ENCODE measurements around the gene MNDA.

The MNDA gene

GRCh38 chr1:158801396-158801795, 29.8 kb upstream of the MNDA start:
- no peak overlapping the region for H3K9ac ChIP-seq (ENCODE audit: low read depth, low read length, poor library complexity, severe bottlenecking)
- no peak overlapping the region for H3K4me2 ChIP-seq (ENCODE audit: low read depth, low read length, poor library complexity, severe bottlenecking)
- no peak overlapping the region for H3K4me3 ChIP-seq (ENCODE audit: low read length, poor library complexity, severe bottlenecking)
- H2AFZ ChIP-seq (ENCODE audit: low read length): no peak overlapping the region
- TF ChIP-seq EZH2phosphoT487 (IDR thresholded peaks at IDR 0.05; ENCODE audit: borderline replicate concordance) (no peak), CTCF (conservative IDR thresholded peaks at IDR 0.05; ENCODE audit: low read length) (no peak)
- no peaks in the 10 kb centered on the region for H3K9me2 ChIP-seq (replicated peaks; ENCODE audit: low read depth, low read length)
- H3K27me3 ChIP-seq (ENCODE audit: insufficient read depth, low read length, poor library complexity, severe bottlenecking): no peaks in the 10 kb centered on the region
- no peaks in the 10 kb centered on the region for H3K36me3 ChIP-seq (ENCODE audit: insufficient read depth, low read length)
- no peaks in the 10 kb centered on the region for H3F3A ChIP-seq (ENCODE audit: low read depth)
- no peaks in the 10 kb centered on the region for H4K20me1 ChIP-seq (ENCODE audit: insufficient read depth, low read length, poor library complexity, severe bottlenecking)
- H3K4me1 ChIP-seq (ENCODE audit: insufficient read depth, low read length, poor library complexity, severe bottlenecking): no peaks in the 10 kb centered on the region
- no peaks in the 10 kb centered on the region for H3K79me2 ChIP-seq (ENCODE audit: insufficient read depth, low read length)
- no peaks in the 10 kb centered on the region for H3K9me3 ChIP-seq (ENCODE audit: insufficient read depth, low read depth, low read length)

- no peaks in the 10 kb centered on the region for H3K9me2 ChIP-seq (replicated peaks; ENCODE audit: low read depth, low read length)
- no peaks in the 10 kb centered on the region for H3F3A ChIP-seq (ENCODE audit: low read depth)
- H3K9me3 ChIP-seq (ENCODE audit: insufficient read depth, low read depth, low read length): no peaks in the 10 kb centered on the region
- H3K36me3 ChIP-seq (ENCODE audit: insufficient read depth, low read length): no peaks in the 10 kb centered on the region
- H3K9ac ChIP-seq (ENCODE audit: low read depth, low read length, poor library complexity, severe bottlenecking): no peak overlapping the region
- H3K79me2 ChIP-seq (ENCODE audit: insufficient read depth, low read length): no peaks in the 10 kb centered on the region
- no peak for TF ChIP-seq EZH2phosphoT487 (IDR thresholded peaks at IDR 0.05; ENCODE audit: borderline replicate concordance)
- no peak for TF ChIP-seq CTCF (conservative IDR thresholded peaks at IDR 0.05; ENCODE audit: low read length)
- H3K4me2 ChIP-seq (ENCODE audit: low read depth, low read length, poor library complexity, severe bottlenecking): no peak overlapping the region
- H3K4me1 ChIP-seq (ENCODE audit: insufficient read depth, low read length, poor library complexity, severe bottlenecking): no peaks in the 10 kb centered on the region
- H2AFZ ChIP-seq (ENCODE audit: low read length): no peak overlapping the region
- H3K4me3 ChIP-seq (ENCODE audit: low read length, poor library complexity, severe bottlenecking): no peak overlapping the region
- H4K20me1 ChIP-seq (ENCODE audit: insufficient read depth, low read length, poor library complexity, severe bottlenecking): no peaks in the 10 kb centered on the region
- H3K27me3 ChIP-seq (ENCODE audit: insufficient read depth, low read length, poor library complexity, severe bottlenecking): no peaks in the 10 kb centered on the region
Measured at GRCh38 chr1:158803678-158804077, 27.5 kb upstream of the MNDA start.

- H3K4me1 ChIP-seq (ENCODE audit: insufficient read depth, low read length, poor library complexity, severe bottlenecking): no peaks in the 10 kb centered on the region
- TF ChIP-seq CTCF (conservative IDR thresholded peaks at IDR 0.05; ENCODE audit: low read length) (no peak), EZH2phosphoT487 (IDR thresholded peaks at IDR 0.05; ENCODE audit: borderline replicate concordance) (no peak)
Measured at GRCh38 chr1:158806916-158807536, 24.1 kb upstream of the MNDA start.

More at GRCh38 chr1:158806916-158807536, 24.1 kb upstream of the MNDA start:
- Histone ChIP-seq H3K9me3 (ENCODE audit: insufficient read depth, low read depth, low read length) (no peaks in the 10 kb centered on the region), H3K79me2 (ENCODE audit: insufficient read depth, low read length) (no peaks in the 10 kb centered on the region), H3K4me2 (ENCODE audit: low read depth, low read length, poor library complexity, severe bottlenecking) (no peak overlapping the region), H3K4me3 (ENCODE audit: low read length, poor library complexity, severe bottlenecking) (no peak overlapping the region), H3K36me3 (ENCODE audit: insufficient read depth, low read length) (no peaks in the 10 kb centered on the region), H3K27me3 (ENCODE audit: insufficient read depth, low read length, poor library complexity, severe bottlenecking) (no peaks in the 10 kb centered on the region), H2AFZ (ENCODE audit: low read length) (no peak overlapping the region), H3K9me2 (replicated peaks; ENCODE audit: low read depth, low read length) (no peaks in the 10 kb centered on the region), H3K9ac (ENCODE audit: low read depth, low read length, poor library complexity, severe bottlenecking) (no peak overlapping the region), H4K20me1 (ENCODE audit: insufficient read depth, low read length, poor library complexity, severe bottlenecking) (no peaks in the 10 kb centered on the region), H3F3A (ENCODE audit: low read depth) (no peaks in the 10 kb centered on the region)

Data from Loucy (cell line).